Activated CD4-positive, alpha-beta T cell treated with anti-CD3 and anti-CD28 coated beads, Interleukin-2, amount 10 ng/mL, durations not matched to agents 7 days and 5 days (primary cell): Measurements from ENCODE around the gene VCPKMT. TPM values are rescaled to one million over a fixed set of nuclear protein-coding genes. Genes with fewer than 3 reads are reported as not detected.
A peak's percentile ranks its signal among the peaks of the same experiment; 100 is the strongest.

ENCODE experiments used
- CTCF ChIA-PET: fragments of 350-600 bp; sonication (Branson Sonifier 250); formaldehyde crosslinking; loops from one replicate; lab custom pipeline; 2021; ENCODE audit warnings: antibody characterized with exemption; lab: Charles Lee
- POLR2A ChIA-PET: fragments of 350-600 bp; sonication (Branson Sonifier 250); formaldehyde crosslinking; loops from one replicate; lab custom pipeline; 2021; ENCODE audit warnings: antibody characterized with exemption; lab: Charles Lee
- DNase-seq: peaks from one replicate; pipeline ENCODE4 v3.0.0-alpha.2; 2020
- H3K27ac Mint-ChIP-seq: one replicate; pipeline ENCODE4 v1.8.0; 2021; ENCODE audit warnings: mild to moderate bottlenecking, moderate library complexity, mixed read lengths
- H3K27me3 Mint-ChIP-seq: one replicate; pipeline ENCODE4 v1.8.0; 2021; ENCODE audit warnings: mixed read lengths
- H3K36me3 Mint-ChIP-seq: one replicate; pipeline ENCODE4 v1.8.0; 2021; ENCODE audit warnings: low read depth, mixed read lengths
- H3K4me1 Mint-ChIP-seq: one replicate; pipeline ENCODE4 v1.8.0; 2021; ENCODE audit warnings: mixed read lengths
- H3K4me3 Mint-ChIP-seq: one replicate; pipeline ENCODE4 v1.8.0; 2021; ENCODE audit warnings: mild to moderate bottlenecking, moderate library complexity, mixed read lengths
- H3K9me3 Mint-ChIP-seq: one replicate; pipeline ENCODE4 v1.8.0; 2021; ENCODE audit warnings: mixed read lengths
- total RNA-seq, 2 experiments: library from RNA; stranded (reverse); gene quantifications; one replicate each; pipeline ENCODE4 v1.2.3, GENCODE V29; 2021

The VCPKMT gene
- 10 to 100 TPM in 1 of 2 experiments, 1 to 10 TPM in 1; 9.8 to 11.3 TPM for total RNA-seq

GRCh38 chr14:50116181-50116956 lies at the start of gene VCPKMT:
Gene VCPKMT (minus strand): TSS chr14:50116572. CDS start chr14:50116552, 20 bp downstream.
- H3K36me3 Mint-ChIP-seq: peaks cover 35% of the 10 kb centered on the region
- peaks cover 28% of the 10 kb centered on the region for H3K4me1 Mint-ChIP-seq
- peak within 1 kb of the TSS; percentile 95 for H3K4me3 Mint-ChIP-seq
- H3K27ac Mint-ChIP-seq: peak within 1 kb of the TSS; percentile 98
- no peaks in the 10 kb centered on the region for H3K9me3 Mint-ChIP-seq
- POLR2A ChIA-PET: interaction anchor here (0.9 kb wide), 1 partner anchor 262 kb away, joined by 3 read pairs; no protein-coding TSS in a partner anchor
- peak; percentile 96 for DNase-seq
- CTCF ChIA-PET: interaction anchor here (0.6 to 2.1 kb wide), 8 partner anchors 9 to 264 kb away, joined by 3 to 18 read pairs (median 4); partner anchors contain the start of gene NEMF
- H3K27me3 Mint-ChIP-seq: no peaks in the 10 kb centered on the region

GRCh38 chr14:50156111-50156510 lies 39.7 kb upstream of the VCPKMT start:
- peaks cover 16% of the 10 kb centered on the region for H3K36me3 Mint-ChIP-seq
- CTCF ChIA-PET: interaction anchor here (0.6 to 1.3 kb wide), 4 partner anchors 9 to 924 kb away, joined by 3 to 4 read pairs (median 3); partner anchors contain the start of gene NEMF
- no peak overlapping the region for H3K27ac Mint-ChIP-seq
- POLR2A ChIA-PET: no interaction called here
- no peaks in the 10 kb centered on the region for H3K4me1 Mint-ChIP-seq
- DNase-seq: no peak
- no peaks in the 10 kb centered on the region for H3K9me3 Mint-ChIP-seq
- no peak overlapping the region for H3K4me3 Mint-ChIP-seq
- no peaks in the 10 kb centered on the region for H3K27me3 Mint-ChIP-seq

- peaks cover 2% of the 10 kb centered on the region for H3K4me1 Mint-ChIP-seq
- POLR2A ChIA-PET: no interaction called here
- H3K27ac Mint-ChIP-seq: no peak overlapping the region
- H3K9me3 Mint-ChIP-seq: no peaks in the 10 kb centered on the region
- H3K36me3 Mint-ChIP-seq: peaks cover 8% of the 10 kb centered on the region
- no peak for DNase-seq
- no peaks in the 10 kb centered on the region for H3K27me3 Mint-ChIP-seq
- H3K4me3 Mint-ChIP-seq: no peak overlapping the region
- CTCF ChIA-PET: interaction anchor here (0.6 to 0.9 kb wide), 2 partner anchors 315 to 526 kb away, joined by 3 read pairs; no protein-coding TSS in a partner anchor
Observed at GRCh38 chr14:50148799-50149198, 32.4 kb upstream of the VCPKMT start.

GRCh38 chr14:50139192-50139591 lies 22.8 kb upstream of the VCPKMT start:
- Mint-ChIP-seq H3K27ac (no peak overlapping the region), H3K4me3 (no peak overlapping the region), H3K4me1 (no peaks in the 10 kb centered on the region), H3K27me3 (no peaks in the 10 kb centered on the region), H3K9me3 (no peaks in the 10 kb centered on the region), H3K36me3 (no peaks in the 10 kb centered on the region)
- ChIA-PET CTCF (interaction anchor here (0.5 to 1.3 kb wide), 5 partner anchors 8 to 462 kb away, joined by 3 to 9 read pairs (median 3); no protein-coding TSS in a partner anchor), POLR2A (no interaction called here)
- DNase-seq: no peak

GRCh38 chr14:50127802-50128201 lies 11.4 kb upstream of the VCPKMT start:
- H3K36me3 Mint-ChIP-seq: peaks cover 31% of the 10 kb centered on the region

GRCh38 chr14:50123062-50123461 lies 6.7 kb upstream of the VCPKMT start:
- POLR2A ChIA-PET: no interaction called here
- CTCF ChIA-PET: no interaction called here

More at GRCh38 chr14:50127802-50128201, 11.4 kb upstream of the VCPKMT start:
- POLR2A ChIA-PET: no interaction called here
- Mint-ChIP-seq H3K4me3 (no peak overlapping the region), H3K27ac (no peak overlapping the region), H3K27me3 (no peaks in the 10 kb centered on the region), H3K9me3 (peaks cover 6% of the 10 kb centered on the region), H3K4me1 (peaks cover 5% of the 10 kb centered on the region)
- CTCF ChIA-PET: interaction anchor here (0.7 to 1.8 kb wide), 3 partner anchors 11 to 265 kb away, joined by 3 to 5 read pairs (median 4); partner anchors contain the start of gene VCPKMT
- no peak for DNase-seq

GRCh38 chr14:50122291-50122690 lies 5.9 kb upstream of the VCPKMT start:
- Mint-ChIP-seq H3K27ac (no peak overlapping the region), H3K9me3 (no peaks in the 10 kb centered on the region), H3K4me3 (no peak overlapping the region), H3K27me3 (no peaks in the 10 kb centered on the region), H3K36me3 (peaks cover 16% of the 10 kb centered on the region), H3K4me1 (peaks cover 2% of the 10 kb centered on the region)
- DNase-seq: no peak
- CTCF ChIA-PET: interaction anchor here (0.8 to 1.8 kb wide), 3 partner anchors 164 to 260 kb away, joined by 3 to 6 read pairs (median 3); no protein-coding TSS in a partner anchor
- POLR2A ChIA-PET: no interaction called here

More at GRCh38 chr14:50123062-50123461, 6.7 kb upstream of the VCPKMT start:
- H3K9me3 Mint-ChIP-seq: no peaks in the 10 kb centered on the region
- H3K36me3 Mint-ChIP-seq: peaks cover 19% of the 10 kb centered on the region
- no peaks in the 10 kb centered on the region for H3K27me3 Mint-ChIP-seq
- H3K27ac Mint-ChIP-seq: no peak overlapping the region
- peaks cover 2% of the 10 kb centered on the region for H3K4me1 Mint-ChIP-seq
- no peak for DNase-seq
- no peak overlapping the region for H3K4me3 Mint-ChIP-seq

- DNase-seq: no peak
- ChIA-PET CTCF (interaction anchor here (0.8 to 2.4 kb wide), 5 partner anchors 163 to 488 kb away, joined by 3 to 8 read pairs (median 4); partner anchors contain the start of gene NEMF), POLR2A (no interaction called here)
- peaks cover 16% of the 10 kb centered on the region for H3K36me3 Mint-ChIP-seq
- no peak overlapping the region for H3K4me3 Mint-ChIP-seq
- H3K27me3 Mint-ChIP-seq: no peaks in the 10 kb centered on the region
- no peak overlapping the region for H3K27ac Mint-ChIP-seq
- no peaks in the 10 kb centered on the region for H3K9me3 Mint-ChIP-seq
- H3K4me1 Mint-ChIP-seq: peaks cover 8% of the 10 kb centered on the region
Observed at GRCh38 chr14:50121486-50121885, 5.1 kb upstream of the VCPKMT start.

- DNase-seq: no peak
- H3K27me3 Mint-ChIP-seq: no peaks in the 10 kb centered on the region
- no peaks in the 10 kb centered on the region for H3K9me3 Mint-ChIP-seq
- H3K36me3 Mint-ChIP-seq: peaks cover 25% of the 10 kb centered on the region
- POLR2A ChIA-PET: interaction anchor here (0.6 kb wide), 1 partner anchor 229 kb away, joined by 4 read pairs; no protein-coding TSS in a partner anchor
- no peak overlapping the region for H3K4me3 Mint-ChIP-seq
- CTCF ChIA-PET: interaction anchor here (0.6 to 2.1 kb wide), 3 partner anchors 10 to 256 kb away, joined by 5 to 18 read pairs (median 5); no protein-coding TSS in a partner anchor
- H3K27ac Mint-ChIP-seq: peak overlapping the region; percentile 31
- H3K4me1 Mint-ChIP-seq: peaks cover 25% of the 10 kb centered on the region
Observed at GRCh38 chr14:50117456-50117855, 1.1 kb upstream of the VCPKMT start.

- peak overlapping the region; percentile 95 for H3K4me3 Mint-ChIP-seq
- POLR2A ChIA-PET: no interaction called here
- CTCF ChIA-PET: interaction anchor here (0.6 to 2.1 kb wide), 8 partner anchors 10 to 265 kb away, joined by 3 to 18 read pairs (median 5); partner anchors contain the start of gene NEMF
- H3K27ac Mint-ChIP-seq: peak overlapping the region; percentile 98
- peaks cover 29% of the 10 kb centered on the region for H3K36me3 Mint-ChIP-seq
- peaks cover 28% of the 10 kb centered on the region for H3K4me1 Mint-ChIP-seq
- H3K27me3 Mint-ChIP-seq: no peaks in the 10 kb centered on the region
- H3K9me3 Mint-ChIP-seq: no peaks in the 10 kb centered on the region
- no peak for DNase-seq
Observed at GRCh38 chr14:50116966-50117365, 594 bp upstream of the VCPKMT start.

GRCh38 chr14:50113381-50114035 lies 2.9 kb downstream of the VCPKMT start:
- CTCF ChIA-PET: interaction anchor here (0.9 to 2.4 kb wide), 5 partner anchors 17 to 260 kb away, joined by 3 to 17 read pairs (median 4); no protein-coding TSS in a partner anchor
- DNase-seq: no peak
- Mint-ChIP-seq H3K4me1 (peaks cover 35% of the 10 kb centered on the region), H3K27me3 (no peaks in the 10 kb centered on the region), H3K9me3 (no peaks in the 10 kb centered on the region), H3K36me3 (peaks cover 48% of the 10 kb centered on the region), H3K27ac (no peak overlapping the region), H3K4me3 (no peak overlapping the region)
- POLR2A ChIA-PET: interaction anchor here (1.1 kb wide), 1 partner anchor 262 kb away, joined by 6 read pairs; no protein-coding TSS in a partner anchor

GRCh38 chr14:50110323-50111037 lies 5.9 kb downstream of the VCPKMT start:
- H3K4me1 Mint-ChIP-seq: peaks cover 22% of the 10 kb centered on the region
- H3K27me3 Mint-ChIP-seq: no peaks in the 10 kb centered on the region
- DNase-seq: no peak
- H3K27ac Mint-ChIP-seq: no peak overlapping the region
- no peak overlapping the region for H3K4me3 Mint-ChIP-seq
- CTCF ChIA-PET: no interaction called here
- H3K36me3 Mint-ChIP-seq: peaks cover 40% of the 10 kb centered on the region
- no peaks in the 10 kb centered on the region for H3K9me3 Mint-ChIP-seq
- POLR2A ChIA-PET: interaction anchor here (0.6 kb wide), 1 partner anchor 107 kb away, joined by 3 read pairs; no protein-coding TSS in a partner anchor
